ENCODE measurements around the gene PUSL1.

Gene PUSL1

DNA sequence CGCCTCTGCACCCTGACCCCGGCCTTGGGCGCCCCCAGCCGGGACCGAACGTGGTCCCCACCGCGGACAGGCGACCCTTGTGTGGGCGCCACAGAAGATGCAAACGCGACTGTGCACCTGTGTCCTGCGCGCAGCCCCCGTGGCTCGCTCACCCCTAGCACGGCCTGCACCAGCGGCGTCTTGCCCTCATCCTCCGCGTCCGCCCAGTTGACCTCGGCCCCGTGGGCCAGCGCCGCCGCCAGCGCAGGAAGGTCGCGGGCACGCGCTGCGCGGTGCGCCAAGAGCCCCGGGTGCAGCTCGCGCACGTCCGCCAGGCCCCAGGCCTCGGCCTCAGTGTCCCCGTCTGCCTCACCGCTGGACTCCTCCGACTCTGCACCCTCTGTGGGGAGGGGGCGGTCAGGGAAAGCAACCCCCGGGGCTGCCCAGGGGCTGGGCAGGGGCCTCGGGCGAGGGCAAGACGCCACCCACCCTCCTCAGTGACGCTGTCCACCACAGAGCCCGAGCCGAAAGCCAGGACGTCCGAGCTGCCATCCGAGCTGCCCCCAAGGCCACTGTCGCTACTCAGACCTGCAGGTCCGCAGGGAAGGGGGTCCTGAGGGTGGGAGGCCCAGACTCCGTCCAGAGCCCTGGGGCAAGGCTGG lies 14.0 kb upstream of the PUSL1 start:
- DNase-seq (ENCODE audit: low read depth in 2 of 2) = no peak

DNA sequence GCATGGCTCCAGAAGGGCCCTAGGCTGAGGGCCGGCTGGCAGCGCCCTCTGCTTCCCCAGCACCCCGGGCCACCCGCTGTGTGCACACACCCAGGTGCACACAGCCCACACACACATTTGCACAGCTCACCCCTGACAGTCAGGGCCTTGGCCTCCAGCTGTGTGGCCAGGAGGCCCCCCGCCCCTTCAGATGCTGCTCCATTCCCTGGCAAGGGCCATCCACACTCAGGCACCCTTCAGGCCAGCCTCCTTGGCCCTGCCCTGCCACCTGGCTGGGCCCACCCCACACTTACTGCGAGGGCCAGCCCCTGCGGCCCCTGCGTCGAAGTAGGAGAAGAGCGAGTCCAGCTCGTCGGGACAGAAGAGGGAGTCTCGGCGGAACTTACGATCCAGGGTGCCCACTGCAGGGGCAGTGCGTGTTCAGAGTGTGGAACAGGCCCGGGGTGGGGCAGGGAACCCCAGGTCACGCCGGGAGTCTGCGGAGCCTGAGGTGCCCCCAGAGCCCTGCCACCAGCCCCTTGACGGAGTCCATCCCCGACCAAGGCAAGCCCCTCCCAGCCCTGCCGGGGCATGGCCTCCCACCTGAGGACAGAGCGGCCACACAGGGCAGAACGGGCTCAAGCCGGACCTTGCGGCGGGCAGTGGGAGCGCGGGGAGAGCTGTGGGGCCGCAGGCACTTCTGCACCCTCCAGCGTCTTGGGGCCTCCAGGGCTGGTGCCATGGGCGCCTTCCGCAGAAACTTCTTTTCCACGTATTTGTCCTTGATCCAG lies 13.1 kb upstream of the PUSL1 start:
- no peak for DNase-seq (ENCODE audit: low read depth in 2 of 2)

DNA sequence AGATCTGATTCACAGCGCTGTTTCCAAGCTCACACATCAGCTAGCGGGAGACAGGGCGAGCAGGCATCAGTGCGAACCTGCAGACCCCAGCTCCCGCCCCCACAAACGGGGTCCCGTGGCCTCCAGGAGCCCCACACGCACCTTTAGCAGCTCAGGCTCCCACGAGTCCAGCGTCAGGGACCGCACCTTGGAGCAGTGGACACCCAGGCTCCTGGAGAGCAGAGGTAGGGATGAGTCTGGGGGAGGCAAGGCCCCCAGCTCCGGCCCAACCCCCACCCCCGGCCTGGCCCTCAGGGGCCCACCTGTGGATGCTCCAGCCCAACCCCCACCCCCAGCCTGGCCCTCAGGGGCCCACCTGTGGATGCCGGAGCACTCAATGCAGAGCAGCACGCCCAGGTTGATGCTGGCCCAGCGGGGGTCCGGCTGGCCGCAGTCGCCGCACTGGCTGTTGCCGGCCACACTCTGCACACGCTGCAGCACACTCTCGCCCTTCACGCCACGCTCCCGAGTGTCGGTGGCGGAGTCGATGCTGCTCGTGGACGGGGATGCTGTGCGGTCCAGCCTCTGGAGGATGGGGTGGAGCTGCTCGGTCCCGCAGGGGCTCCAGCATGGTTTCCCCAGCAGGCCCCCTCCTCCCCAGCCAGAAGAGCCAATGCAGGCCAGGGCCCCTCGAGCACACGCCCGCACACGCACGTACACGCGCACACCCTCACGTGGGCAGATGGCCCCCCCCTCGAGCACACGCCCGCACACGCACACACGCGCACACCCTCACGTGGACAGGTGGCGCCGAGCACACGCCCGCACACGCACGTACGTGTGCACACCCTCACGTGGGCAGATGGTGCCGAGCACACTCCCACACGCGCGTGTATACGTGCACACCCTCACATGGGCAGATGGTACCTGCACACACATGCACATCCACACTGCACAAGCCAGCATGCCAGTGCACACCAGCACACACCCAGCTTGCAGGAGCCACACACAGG lies 12.0 kb upstream of the PUSL1 start:
- no peak for DNase-seq (ENCODE audit: low read depth in 2 of 2)

DNA sequence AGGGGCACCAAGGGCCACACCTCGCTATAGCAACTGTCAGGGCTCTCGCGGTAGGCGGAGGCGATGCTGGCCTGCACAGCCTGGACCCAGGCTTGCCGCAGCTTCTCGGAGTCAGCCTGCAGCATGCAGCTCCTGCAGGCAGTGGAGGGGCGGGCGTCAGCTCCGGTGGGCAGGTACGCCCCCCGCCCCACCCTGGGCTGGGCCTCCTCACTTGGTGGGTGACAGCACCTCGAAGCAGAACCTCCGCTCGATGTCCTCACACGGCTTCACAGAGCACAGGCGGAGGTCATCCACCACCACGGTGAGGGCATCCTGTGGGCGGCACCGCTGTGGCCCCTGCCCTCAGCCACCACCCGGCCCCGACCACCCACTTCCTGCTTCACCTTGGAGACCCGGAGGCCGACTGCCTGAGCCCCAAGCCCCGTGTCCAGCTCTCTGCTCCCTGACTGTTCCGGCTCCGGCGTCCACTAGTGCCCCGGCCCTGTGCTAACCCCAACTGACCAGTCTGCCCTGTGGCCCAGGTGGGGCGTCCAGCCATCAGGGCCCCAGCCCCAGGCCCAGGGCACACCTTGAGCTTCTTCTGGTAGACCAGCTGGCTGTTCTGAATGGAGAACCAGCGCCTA lies 10.5 kb upstream of the PUSL1 start:
- no peak for DNase-seq (ENCODE audit: low read depth in 2 of 2)

DNA sequence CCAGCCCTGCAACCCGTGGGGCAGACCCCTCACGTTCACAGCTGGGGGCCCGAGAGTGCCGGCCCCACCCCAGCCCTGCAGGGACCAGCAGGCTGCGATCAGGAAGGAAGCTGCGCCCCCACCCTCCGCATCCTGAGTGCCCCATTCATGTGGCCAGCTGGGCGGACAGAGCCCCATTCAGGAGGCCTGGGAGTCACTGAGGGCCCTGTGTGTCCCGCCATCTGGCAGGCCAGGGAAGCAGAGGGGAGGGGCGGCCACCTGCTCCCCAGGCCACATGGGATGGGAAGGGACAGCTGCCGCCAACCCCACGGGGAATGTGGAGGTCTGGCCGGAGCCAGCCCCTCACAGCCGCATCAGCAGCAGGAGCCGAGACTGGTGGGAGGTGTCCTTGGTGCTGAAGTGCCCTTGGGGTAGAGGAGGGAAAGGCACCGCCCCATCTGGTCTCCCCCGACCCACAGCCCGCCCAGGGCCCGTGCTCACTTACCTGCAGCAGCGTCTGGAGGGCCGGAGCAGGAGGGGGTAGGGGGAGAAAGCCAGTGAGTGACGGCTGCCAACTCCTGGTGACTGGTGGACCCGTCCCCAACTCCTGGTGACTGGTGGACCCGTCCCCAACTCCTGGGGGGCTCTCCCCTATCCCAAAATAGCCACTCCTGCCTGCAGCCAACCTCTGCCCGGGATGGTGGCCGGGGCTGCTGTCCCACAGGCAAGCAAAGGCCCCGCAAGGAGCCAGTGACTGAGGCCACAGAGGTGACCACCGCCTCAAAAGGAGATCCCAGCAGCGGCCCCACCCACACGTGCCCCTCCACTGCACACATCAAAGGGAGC lies 9.3 kb upstream of the PUSL1 start:
- DNase-seq (ENCODE audit: low read depth in 2 of 2) = no peak

DNA sequence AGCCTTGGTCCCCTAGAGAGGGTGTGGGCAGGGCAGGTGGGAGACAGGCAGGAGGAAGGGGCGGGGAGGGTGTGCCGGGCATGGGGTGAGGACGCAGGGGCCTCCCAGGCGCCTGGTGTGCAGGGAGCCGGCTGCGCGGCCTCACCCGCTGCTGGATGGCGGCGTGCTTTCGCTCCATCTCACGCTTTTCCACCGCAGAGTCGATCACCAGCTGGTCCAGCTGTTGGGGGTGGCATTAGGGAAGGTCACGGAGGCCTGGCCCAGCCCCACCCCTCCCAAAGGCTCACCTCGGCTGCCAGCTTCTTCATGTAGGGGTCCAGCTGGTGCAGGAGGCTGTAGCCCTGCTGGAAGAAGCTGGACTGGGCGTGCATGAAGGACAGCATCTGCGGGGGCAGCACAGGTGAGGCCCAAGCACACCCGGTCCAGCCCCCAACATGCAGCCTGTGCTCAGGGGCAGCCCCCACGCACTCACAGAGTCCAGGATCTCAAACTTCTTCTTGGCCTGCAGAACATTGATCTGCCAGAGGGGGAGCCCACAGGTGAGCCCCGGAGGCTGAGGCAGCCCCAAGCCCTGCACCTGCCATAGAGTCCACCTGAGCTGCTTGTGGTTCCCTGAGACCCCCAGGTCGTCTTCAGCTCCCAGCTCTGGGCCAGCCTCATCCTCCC lies 8.6 kb upstream of the PUSL1 start:
- no peak for DNase-seq (ENCODE audit: low read depth in 2 of 2)

DNA sequence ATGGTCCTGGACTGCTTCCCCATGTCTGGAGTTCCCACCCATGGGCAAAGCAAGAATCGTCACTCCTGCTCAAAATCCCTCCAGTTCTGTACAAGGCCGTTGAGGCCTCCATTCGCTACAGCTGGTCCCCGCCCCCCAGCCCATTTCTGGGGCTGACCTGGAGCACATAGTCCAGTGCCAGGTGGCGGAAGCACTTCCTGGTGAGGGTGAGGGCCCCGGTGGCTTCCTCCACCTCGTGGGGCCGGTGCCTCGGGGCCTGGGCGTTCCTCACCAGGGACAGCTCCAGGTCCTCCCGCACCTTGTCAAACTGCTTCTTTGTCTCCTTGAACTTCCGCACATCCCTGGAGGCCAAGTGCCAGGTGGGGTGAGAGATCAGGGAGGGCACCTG lies 8.1 kb upstream of the PUSL1 start:
- no peak for DNase-seq (ENCODE audit: low read depth in 2 of 2)

DNA sequence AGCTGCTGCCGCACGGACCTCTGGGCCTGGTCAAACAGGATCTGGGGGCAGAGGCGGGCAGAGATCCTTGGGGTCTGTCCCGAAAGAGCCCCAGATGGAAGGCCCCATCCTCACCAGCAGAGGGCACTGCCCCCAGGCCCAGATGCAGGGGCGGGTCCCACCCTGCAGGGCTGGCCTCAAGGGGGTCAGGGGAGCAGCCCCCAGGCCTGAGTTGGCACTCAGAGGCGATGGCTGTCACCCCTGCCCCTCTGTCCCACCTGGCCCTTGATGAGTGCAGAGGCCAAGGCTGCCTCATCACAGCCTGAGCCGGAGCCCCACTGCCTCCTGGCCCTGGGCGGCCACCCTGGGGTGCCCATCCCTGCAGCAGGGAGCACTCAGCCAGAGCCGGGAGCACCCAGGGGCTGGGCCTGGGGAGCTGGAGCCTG lies 6.4 kb upstream of the PUSL1 start:
- no peak for DNase-seq (ENCODE audit: low read depth in 2 of 2)

DNA sequence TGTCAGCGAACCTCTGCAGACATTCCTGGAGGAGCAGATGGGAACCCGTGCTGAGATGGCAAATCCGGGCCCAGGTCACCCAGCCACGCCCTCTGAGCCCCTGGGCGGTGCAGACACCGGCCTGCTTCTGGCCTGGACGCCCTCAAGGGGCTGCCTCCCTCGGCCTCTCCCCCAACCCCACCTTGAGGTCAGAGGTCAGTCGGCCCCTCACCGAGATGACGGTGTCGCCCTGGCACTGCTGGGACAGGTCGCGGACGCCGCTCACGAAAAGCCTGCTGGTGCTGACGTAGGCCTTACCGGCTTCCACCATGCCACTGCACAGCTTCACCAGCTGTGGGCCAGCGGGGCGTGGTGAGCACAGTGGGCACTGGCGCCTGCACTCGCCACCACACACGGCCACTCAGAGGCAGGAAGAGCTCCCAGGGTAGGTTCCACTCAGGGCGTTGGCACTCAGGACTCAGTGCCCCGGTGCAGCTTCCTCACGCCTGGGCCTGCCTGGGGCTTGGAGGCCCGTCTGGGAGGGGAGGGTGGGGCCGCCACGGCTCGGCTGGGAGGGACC lies 5.4 kb upstream of the PUSL1 start:
- DNase-seq (ENCODE audit: low read depth in 2 of 2) = no peak

DNA sequence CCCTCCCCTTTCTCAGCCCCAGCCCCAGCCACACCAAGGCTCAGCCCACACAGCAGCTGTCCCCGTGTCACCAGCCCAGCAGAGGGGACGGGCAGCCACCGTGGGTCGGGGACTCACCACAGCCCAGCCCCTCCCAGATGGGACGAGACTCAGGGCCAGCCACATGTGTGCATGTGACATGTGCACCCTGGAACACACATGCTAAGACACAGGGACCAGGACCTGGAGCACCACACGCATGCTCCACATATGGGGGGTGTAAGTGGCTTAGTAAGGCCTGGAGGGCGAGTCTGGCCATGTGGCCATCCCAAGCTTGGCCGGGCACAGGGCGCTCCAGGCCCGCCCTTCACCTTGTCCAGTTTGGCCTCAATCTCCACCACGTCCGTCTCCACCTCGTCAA lies 4.7 kb upstream of the PUSL1 start:
- no peak for DNase-seq (ENCODE audit: low read depth in 2 of 2)

DNA sequence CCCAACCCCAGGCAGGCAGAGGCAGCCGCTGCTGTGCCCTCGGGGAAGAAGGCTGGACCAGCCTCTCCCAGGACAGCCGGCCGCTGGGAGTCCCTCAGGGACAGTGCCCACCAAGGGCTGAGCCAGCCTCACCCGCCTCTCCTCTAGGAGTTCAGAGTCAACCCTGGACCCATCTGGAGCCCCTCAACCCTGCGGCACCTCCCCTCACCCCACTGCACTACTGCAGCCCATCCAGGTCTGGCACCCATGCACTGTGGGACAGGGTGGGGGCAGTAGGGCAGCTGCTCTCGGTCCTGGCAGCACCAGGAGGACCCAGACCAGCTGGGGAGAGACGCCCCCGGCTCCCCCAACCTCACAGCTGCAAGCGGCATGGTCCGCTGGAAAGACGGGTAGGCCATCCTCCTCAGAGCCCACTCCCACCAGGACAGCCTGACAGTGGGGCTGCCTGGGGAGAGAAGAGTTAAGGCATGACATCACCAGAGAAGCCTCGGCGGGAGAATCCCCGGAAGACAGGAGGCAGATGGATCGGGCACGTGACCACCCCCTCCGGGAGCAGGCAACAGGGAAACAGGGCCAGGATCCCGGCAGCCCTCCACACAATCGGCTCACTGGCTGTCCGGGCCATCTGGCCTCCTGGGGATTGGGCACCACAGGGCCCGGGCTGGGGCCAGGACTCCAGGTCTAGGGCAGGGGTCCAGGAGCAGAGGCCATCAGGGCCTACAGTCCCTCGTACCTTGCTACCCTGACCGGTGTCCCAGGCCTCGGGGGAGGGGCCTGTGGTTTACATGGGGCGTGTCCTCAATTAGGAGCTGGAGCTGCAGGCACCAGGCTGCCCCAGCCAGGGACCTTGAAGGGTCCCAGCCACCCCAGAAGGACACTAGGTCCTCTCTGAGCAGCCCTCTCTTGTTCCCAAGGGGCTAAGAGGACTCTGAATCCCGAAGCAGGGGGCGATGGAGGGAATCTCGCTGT lies 3.8 kb upstream of the PUSL1 start:
- no peak for DNase-seq (ENCODE audit: low read depth in 2 of 2)

DNA sequence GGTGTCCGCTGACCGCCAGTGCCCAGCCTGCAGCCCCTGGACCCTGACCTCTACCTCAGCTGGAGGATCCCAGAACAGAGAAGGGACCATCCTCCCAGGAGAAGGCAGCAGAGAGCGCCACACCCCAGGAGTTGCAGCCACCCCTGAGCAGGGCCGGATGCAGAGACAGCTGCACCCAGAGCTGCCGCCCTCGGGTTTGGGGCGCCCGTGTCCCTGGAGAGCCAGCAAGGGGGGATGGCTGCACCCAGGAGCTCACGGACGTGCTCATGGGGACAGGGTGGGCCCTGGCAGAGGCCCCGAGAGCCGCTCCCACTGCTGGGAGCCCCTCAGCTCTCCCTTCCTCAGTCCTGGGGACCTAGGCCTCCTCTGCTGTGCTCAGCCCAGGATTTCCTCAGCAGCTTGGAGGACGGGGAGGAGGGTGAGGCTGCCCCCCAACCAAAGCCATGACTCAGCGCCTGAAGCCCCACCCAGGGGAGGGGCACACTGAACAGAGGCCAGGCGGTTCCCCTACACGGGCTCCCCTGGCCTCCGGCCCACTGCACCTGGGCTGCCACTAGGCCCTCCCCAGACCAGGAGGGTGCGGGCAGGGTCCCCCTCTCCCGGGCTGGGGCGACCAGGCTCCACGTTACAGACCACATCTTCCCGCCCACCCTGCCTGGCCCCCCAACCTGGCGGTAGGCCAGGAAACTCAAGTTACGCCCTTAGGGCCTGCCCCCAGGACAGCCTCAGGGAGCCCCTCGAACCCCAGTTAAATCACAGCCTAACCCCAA lies 2.9 kb upstream of the PUSL1 start:
- peak in 1 of 2 experiments; percentile 59 for DNase-seq (ENCODE audit: low read depth in 2 of 2)

DNA sequence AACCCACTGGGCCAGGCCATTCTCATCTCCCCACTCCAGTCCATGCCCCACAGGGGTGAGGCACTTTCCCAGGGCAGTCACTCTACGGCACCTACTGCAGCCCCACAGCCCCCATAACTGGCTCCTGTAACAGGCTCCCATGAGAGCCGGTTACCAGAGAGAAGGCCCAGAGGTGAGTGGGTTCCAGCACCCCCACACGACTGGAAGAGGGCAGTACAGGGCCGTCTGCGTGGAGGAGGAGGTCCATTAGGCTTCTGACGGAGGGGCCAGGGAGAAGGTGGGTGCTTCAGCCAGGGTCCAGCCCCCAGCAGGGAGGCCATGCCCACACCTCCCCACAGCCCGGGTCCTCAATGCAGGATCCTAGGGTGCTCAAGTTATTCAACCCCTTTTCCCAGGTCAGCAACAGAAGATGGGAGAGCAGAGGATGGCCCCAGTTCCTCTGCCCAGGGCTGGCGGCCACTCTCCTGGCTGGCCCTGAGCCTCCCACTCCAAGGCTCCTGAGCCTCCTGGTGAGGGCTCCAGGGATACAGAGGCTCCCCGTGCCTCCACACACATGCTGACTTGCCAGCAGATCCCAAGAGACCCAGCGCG lies 2.2 kb upstream of the PUSL1 start:
- no peak for DNase-seq (ENCODE audit: low read depth in 2 of 2)

DNA sequence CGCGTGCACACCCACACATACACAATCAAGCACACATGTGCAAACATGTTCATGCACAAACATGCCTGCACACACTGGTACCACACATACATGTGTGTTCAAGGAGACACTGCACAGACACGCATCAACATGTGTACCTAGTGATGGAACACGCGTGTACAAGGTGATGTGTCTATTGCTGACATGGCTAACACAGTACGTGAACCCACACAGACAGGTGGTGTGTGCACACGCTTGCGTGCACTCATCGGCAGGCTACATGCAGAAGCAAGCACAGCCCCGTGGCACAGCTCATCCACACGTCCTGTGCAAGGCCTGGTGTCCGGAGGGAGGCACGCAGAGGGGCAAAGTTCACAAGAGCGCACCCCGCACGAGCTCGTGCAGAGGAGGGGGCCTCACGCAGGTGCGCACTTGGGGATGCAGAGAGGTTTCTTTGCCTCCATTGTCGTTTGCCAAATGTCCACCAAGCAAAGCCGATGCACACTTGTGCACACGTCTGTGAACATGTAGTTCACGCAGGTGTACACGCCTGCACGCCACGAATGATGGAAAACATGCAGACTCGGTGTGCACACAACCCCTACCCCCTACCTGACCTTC lies 1.6 kb upstream of the PUSL1 start:
- no peak for DNase-seq (ENCODE audit: low read depth in 2 of 2)

DNA sequence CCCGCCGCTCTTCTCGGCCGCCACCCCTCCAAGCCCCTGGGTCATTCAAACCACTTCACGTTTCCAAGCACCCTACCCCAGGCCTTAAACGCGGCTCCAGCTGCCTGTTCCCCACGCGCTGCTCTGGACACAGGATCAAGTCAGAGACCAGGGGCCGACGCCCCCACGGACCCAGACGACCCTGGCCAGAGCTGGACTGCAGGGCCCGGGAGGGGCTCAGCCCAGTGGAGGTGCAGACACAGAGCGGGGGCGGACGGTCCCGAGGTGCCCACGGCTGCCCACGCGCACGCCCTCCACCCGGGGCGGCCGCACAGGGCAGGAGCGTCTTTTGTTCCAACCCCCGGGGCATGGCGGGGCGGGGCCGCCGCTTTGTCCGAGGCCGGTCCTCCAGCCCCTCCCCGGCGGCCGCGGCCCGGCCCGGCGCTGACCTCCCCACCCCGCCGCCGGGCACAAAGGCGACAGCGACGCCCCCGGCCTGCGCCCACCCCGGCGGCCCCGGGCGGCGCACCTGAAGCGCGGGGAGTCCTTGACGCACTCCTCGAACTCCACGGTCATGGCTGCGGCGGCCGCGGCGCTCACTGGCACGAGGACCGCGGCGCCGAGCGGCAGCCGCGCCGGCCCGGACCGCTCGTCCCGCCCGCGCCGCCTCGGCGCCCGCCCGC lies 1.0 kb upstream of the PUSL1 start:
- DNase-seq (ENCODE audit: low read depth in 2 of 2) = no peak

DNA sequence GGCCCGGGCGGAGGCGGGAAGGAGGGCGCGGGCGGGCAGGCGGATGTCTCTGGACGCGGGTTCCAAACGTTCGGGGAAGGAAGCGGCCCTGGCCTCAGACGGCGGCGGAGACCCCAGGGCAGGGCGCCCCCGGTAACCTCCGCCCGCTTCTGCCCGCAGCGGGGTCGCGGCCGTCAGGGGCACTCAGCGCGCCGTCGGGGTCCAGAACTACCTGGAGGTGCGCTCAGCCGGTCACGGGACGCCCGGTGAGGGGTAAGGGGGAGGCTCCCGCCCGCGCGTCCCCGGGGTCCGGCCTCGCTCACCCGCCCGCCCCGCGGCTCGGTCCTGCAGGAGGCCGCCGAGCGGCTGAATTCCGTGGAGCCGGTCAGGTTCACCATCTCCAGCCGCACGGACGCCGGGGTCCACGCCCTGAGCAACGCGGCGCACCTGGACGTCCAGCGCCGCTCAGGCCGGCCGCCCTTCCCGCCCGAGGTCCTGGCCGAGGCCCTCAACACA lies 406 bp downstream of the PUSL1 start:
- DNase-seq (ENCODE audit: low read depth in 2 of 2) = no peak

Data from stimulated activated CD4-positive, alpha-beta T cell treated with anti-CD3 and anti-CD28 coated beads, Interleukin-12 subunit alpha, Interleukin-12 subunit beta, amount 100 ng/mL, for 24 hours (primary cell).